ENCODE results near the gene TM4SF4.
"Not testable (repeated sequence)": the region's sequence is repeated elsewhere in the genome, so short reads cannot be mapped to it uniquely, and the experiment has no call there.

TM4SF4 gene

DNA sequence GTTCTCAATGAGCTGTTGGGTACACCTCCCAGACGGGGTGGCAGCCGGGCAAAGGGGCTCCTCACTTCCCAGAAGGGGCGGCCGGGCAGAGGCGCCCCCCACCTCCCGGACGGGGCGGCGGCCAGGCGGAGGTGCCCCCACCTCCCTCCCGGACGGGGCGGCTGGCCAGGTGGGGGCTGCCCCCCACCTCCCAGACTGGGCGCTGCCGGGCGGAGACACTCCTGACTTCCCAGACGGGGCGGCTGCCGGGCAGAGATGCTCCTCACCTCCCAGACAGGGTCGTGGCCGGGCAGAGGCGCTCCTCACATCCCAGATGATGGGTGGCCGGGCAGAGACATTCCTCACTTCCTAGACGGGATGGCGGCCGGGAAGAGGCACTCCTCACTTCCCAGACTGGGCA lies 29.6 kb upstream of the TM4SF4 start:
- not testable (repeated sequence) for H3K4me1 ChIP-seq (ENCODE audit: insufficient read depth, low read length); H3K9ac ChIP-seq (ENCODE audit: low read depth, low read length); H3K9me3 ChIP-seq (ENCODE audit: control insufficient read depth, insufficient read depth, low read length); H3K36me3 ChIP-seq (ENCODE audit: insufficient read depth, low read length)

DNA sequence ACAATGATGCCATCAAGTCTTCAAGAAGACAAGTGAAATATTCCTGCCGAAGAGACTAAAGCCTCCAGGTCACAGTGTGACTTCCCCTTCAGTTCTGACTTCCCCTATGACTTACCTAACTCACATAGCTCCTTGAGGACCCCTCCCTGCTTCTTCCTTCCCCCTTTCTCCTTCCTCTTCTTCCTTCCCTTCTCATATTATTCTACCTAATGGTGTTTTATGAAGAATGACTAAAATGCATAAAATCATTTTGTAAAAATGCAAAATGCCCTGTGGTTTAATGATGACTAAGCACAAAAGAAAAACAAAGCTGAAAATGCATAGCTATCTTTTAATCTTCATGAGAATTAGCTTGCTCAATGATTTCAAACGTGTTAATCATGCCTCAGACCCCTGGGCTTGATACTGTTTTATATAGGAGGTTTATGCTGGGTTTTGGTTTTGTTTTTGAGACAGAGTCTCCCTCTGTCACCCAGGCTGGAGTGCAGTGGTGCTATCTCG lies 26.1 kb upstream of the TM4SF4 start:
- H3K9me3 ChIP-seq (ENCODE audit: control insufficient read depth, insufficient read depth, low read length), result peaks cover 11% of the 10 kb centered on the region

DNA sequence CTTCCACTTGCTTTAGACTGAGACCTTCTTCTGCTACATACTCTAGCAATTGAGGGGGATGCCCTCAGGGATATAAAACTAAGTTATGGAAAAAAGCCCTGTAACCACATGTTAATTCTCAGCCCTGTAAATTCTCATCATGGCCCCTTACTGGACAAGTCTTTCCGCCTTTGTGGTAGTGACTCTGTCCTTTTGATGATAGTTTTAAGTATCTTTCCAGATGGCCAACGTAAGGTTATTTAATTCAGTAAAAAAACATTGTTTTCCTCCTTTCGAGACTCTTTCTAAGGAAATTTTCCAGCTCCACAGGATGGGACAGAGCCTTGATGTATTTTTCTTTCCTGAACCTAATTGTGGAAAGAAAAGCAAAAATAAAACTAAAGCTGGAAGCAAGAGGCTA lies 25.3 kb upstream of the TM4SF4 start:
- no peak overlapping the region for H3K9ac ChIP-seq (ENCODE audit: low read depth, low read length)
- peaks cover 11% of the 10 kb centered on the region for H3K9me3 ChIP-seq (ENCODE audit: control insufficient read depth, insufficient read depth, low read length)

More for the DNA sequence above, 26.1 kb upstream of the TM4SF4 start:
- H3K9ac ChIP-seq (ENCODE audit: low read depth, low read length), result no peak overlapping the region
- H3K4me1 ChIP-seq (ENCODE audit: insufficient read depth, low read length), result no peaks in the 10 kb centered on the region
- H3K36me3 ChIP-seq (ENCODE audit: insufficient read depth, low read length), result no peaks in the 10 kb centered on the region

DNA sequence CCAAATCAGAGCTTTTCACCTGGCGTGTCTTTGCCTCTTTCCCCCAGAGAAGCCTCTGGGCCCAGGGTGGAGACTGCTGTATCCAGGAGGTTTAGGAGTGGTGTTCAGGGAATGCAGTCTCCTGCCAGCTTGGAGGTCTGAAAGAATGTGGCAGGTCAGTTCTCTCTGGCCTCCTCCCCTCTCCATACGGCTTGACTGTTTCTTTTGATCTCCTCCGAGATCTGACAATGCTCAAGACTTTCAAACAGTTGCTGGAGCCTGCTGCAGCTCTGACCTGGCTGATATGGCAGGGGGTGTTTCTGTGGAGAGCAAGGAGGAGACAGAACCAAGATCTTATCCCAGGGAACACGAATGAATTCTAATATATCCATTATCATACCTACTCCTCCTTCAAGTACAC lies 24.7 kb upstream of the TM4SF4 start:
- no peak overlapping the region for H3K9ac ChIP-seq (ENCODE audit: low read depth, low read length)
- H3K4me1 ChIP-seq (ENCODE audit: insufficient read depth, low read length), result no peaks in the 10 kb centered on the region
- H3K36me3 ChIP-seq (ENCODE audit: insufficient read depth, low read length), result no peaks in the 10 kb centered on the region
- peaks cover 11% of the 10 kb centered on the region for H3K9me3 ChIP-seq (ENCODE audit: control insufficient read depth, insufficient read depth, low read length)

More for the DNA sequence above, 25.3 kb upstream of the TM4SF4 start:
- no peaks in the 10 kb centered on the region for H3K4me1 ChIP-seq (ENCODE audit: insufficient read depth, low read length)
- H3K36me3 ChIP-seq (ENCODE audit: insufficient read depth, low read length), result no peaks in the 10 kb centered on the region

DNA sequence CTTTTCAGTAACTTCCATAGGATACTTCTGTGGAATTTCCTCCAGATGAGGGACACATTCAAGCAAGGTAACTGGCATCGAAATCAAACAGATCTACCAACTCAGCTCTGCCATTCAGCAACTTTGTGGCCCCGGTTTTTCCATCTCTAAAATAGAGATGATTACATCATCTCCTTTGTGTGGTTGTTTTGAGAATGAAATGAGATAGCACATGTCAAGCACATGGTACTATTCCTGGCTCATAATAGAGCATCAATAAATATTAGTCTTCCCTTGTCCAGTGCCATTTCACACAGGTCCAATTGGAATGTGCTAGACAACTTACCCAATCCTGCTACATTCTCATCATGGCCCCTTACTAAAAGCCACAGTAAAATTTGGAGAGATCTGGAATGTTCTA lies 24.2 kb upstream of the TM4SF4 start:
- no peaks in the 10 kb centered on the region for H3K36me3 ChIP-seq (ENCODE audit: insufficient read depth, low read length)
- peaks cover 11% of the 10 kb centered on the region for H3K9me3 ChIP-seq (ENCODE audit: control insufficient read depth, insufficient read depth, low read length)
- no peaks in the 10 kb centered on the region for H3K4me1 ChIP-seq (ENCODE audit: insufficient read depth, low read length)
- no peak overlapping the region for H3K9ac ChIP-seq (ENCODE audit: low read depth, low read length)

DNA sequence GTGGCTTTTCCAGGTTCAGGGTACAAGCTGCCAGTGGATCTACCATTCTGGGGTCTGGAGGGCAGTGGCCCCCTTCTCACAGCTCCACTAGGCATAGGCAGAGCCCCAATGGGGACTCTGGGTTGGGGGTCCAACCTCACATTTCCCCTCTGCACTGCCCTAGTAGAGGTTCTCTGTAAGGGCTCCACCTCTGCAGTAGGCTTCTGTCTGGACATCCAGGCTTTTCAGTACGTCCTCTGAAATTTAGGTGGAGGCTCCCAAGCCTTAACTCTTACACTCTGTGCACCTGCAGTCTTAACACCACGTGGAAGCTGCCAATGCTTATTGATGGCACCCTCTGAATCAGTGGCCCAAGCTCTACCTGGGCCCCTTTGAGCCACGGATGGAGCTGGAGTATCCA lies 22.5 kb upstream of the TM4SF4 start:
- no peaks in the 10 kb centered on the region for H3K36me3 ChIP-seq (ENCODE audit: insufficient read depth, low read length)
- no peak overlapping the region for H3K9ac ChIP-seq (ENCODE audit: low read depth, low read length)
- H3K9me3 ChIP-seq (ENCODE audit: control insufficient read depth, insufficient read depth, low read length), result peaks cover 11% of the 10 kb centered on the region
- no peaks in the 10 kb centered on the region for H3K4me1 ChIP-seq (ENCODE audit: insufficient read depth, low read length)

DNA sequence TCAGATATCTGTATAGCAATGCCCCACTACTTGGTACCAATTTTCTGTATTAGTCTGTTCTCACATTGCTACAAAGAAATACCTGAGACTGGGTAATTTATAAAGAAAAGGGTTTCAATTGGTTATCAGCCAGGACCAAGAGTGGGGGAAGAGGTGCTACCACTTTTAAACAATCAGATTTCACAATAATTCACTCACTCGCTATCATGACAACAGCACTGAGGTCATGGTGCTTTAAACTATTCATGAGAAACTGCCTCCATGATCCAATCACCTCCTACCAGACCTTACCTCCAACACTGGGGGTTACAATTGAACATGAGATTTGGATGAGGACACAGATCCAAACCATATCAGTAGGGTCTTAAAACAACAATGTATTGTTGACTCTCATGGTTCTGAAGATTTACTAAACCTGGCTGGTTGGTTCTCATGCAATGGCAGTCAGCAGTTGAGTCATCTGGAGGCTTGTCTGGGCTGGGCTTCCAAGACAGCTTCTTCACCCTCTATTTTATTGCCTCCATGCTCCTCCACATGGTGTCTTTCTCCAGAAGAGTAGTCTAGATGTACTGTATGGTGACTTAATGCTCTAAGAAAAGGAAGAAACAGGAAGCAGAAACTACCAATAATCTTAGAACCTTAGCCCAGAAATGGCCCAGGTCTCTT lies 21.2 kb upstream of the TM4SF4 start:
- Histone ChIP-seq H3K9me3 (ENCODE audit: control insufficient read depth, insufficient read depth, low read length) (peaks cover 11% of the 10 kb centered on the region), H3K36me3 (ENCODE audit: insufficient read depth, low read length) (no peaks in the 10 kb centered on the region), H3K4me1 (ENCODE audit: insufficient read depth, low read length) (no peaks in the 10 kb centered on the region), H3K9ac (ENCODE audit: low read depth, low read length) (no peak overlapping the region)

DNA sequence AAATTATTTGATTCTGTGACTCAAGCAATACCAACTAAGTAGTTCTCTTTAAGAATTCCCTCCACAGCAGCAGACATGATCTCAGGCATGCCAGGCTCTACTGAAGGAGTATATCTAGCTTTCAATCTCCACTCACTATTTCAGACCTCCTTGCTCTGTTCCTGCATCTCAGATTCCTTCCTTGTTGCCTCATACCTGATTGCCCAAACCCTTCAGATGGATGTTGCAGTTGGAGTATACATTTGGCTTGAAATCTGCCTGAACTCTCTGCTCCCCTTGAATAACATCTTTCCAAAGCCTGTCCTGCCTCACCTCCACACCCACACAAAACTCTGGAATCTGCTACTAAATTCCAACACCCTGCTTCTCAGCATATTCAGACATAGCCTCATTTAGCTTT lies 19.8 kb upstream of the TM4SF4 start:
- H3K4me1 ChIP-seq (ENCODE audit: insufficient read depth, low read length), result no peaks in the 10 kb centered on the region
- peaks cover 11% of the 10 kb centered on the region for H3K9me3 ChIP-seq (ENCODE audit: control insufficient read depth, insufficient read depth, low read length)
- no peak overlapping the region for H3K9ac ChIP-seq (ENCODE audit: low read depth, low read length)
- no peaks in the 10 kb centered on the region for H3K36me3 ChIP-seq (ENCODE audit: insufficient read depth, low read length)

DNA sequence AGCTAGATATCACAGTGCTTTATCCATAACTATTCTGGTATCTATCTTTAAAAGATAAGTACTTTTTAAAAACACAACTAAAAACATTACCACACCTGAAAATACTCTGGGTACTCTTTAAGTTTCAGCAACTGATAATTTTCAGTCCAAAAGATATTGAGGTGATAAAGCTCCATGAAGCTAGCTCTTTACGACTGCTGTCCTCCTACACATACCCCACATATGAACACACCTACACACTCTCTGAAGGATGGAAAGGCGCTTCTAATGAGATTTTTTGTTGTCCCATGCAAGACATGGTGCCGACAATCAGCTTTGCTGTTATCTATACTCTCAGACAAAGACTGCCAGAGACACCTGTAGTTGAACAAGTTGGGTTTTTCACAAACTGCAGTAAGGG lies 19.1 kb upstream of the TM4SF4 start:
- peaks cover 11% of the 10 kb centered on the region for H3K9me3 ChIP-seq (ENCODE audit: control insufficient read depth, insufficient read depth, low read length)
- no peaks in the 10 kb centered on the region for H3K4me1 ChIP-seq (ENCODE audit: insufficient read depth, low read length)
- H3K36me3 ChIP-seq (ENCODE audit: insufficient read depth, low read length), result no peaks in the 10 kb centered on the region
- H3K9ac ChIP-seq (ENCODE audit: low read depth, low read length), result no peak overlapping the region

DNA sequence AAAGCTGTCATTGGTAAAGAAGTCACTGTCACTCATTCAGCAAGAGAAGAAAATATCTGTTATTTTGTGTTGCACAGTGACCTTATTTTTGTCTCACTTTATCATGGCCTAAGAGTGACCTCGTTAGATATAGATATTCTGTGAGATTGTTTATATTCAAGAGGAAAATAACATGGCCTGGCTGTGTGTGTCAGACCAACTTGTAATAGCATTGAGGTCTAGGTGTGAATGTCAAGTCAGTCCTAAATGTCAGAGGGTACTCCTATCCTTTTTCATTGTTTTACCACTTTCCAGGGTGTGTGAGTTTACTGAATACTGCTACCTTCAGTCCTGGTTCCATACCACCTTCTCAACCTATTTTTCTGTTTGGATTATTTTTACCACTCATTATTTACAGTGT lies 18.5 kb upstream of the TM4SF4 start:
- no peaks in the 10 kb centered on the region for H3K4me1 ChIP-seq (ENCODE audit: insufficient read depth, low read length)
- H3K36me3 ChIP-seq (ENCODE audit: insufficient read depth, low read length), result no peaks in the 10 kb centered on the region
- H3K9ac ChIP-seq (ENCODE audit: low read depth, low read length), result no peak overlapping the region
- peaks cover 11% of the 10 kb centered on the region for H3K9me3 ChIP-seq (ENCODE audit: control insufficient read depth, insufficient read depth, low read length)

DNA sequence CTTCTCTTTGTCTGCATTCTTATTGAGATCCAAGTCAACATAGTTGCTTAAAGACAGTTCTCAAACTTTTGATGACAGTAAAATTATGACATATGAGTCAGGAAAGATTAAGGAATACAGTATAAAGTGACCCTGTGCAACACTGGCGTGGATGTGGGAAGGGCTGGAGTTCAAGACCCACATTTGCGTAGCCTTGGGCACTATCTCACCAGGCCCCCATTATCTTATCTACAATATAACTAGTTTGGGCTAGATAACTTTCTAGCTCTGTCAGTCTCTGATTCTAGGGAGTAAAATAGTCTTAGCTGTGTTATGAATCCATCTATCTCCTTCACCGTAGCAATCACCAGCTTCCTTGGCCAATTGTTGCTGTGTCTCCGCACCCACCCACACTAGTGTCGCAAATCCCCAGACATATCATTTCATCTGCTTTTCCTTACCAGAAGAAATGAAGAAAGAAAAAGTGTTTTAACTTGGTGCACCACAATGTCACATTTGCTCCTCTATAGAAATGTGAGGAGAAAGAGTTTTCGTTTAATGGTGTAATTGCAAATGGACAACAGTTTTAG lies 14.9 kb upstream of the TM4SF4 start:
- H3K4me1 ChIP-seq (ENCODE audit: insufficient read depth, low read length), result no peaks in the 10 kb centered on the region
- no peaks in the 10 kb centered on the region for H3K36me3 ChIP-seq (ENCODE audit: insufficient read depth, low read length)
- no peaks in the 10 kb centered on the region for H3K9me3 ChIP-seq (ENCODE audit: control insufficient read depth, insufficient read depth, low read length)
- no peak overlapping the region for H3K9ac ChIP-seq (ENCODE audit: low read depth, low read length)

DNA sequence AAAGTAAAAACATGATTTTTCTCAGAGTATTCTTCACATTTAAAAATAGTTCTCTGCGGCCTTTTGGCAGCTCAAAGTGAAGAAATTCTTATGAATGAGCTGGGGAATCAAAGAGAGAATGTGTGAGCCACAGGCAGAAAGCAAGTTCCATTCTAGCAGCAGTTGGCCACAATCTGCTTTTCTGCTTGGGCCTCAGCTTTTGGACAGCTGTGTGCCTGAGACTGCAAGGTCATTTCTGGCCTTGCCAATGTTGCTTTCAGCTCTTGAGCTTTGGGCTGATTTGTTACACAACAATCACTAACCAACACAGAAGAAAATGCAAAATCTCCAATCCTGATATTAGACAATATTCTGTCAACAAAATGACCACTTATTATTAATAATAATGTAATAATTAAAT lies 14.4 kb upstream of the TM4SF4 start:
- no peak overlapping the region for H3K9ac ChIP-seq (ENCODE audit: low read depth, low read length)
- H3K9me3 ChIP-seq (ENCODE audit: control insufficient read depth, insufficient read depth, low read length), result no peaks in the 10 kb centered on the region
- H3K36me3 ChIP-seq (ENCODE audit: insufficient read depth, low read length), result no peaks in the 10 kb centered on the region

DNA sequence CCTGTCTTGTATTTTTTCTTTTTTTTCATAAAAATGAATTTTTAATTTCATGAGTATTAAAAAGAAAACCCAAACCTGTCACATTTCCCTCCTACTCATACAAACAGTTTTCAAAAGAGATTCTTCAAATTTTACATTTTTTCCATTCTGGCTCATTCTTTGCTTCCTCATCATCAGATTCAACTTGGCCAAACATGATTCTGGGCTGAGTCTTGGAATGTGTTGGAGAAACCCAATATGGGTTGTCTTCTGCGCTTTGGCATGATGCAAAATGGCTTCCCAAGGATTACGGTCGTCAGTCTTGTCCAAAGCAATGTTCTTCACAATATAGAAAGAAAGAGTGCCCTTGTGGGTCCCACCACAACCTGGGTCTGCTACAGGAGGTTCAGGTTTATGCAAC lies 12.4 kb upstream of the TM4SF4 start:
- Histone ChIP-seq H3K36me3 (ENCODE audit: insufficient read depth, low read length) (no peaks in the 10 kb centered on the region), H3K9me3 (ENCODE audit: control insufficient read depth, insufficient read depth, low read length) (no peaks in the 10 kb centered on the region), H3K9ac (ENCODE audit: low read depth, low read length) (no peak overlapping the region), H3K4me1 (ENCODE audit: insufficient read depth, low read length) (0 out of 2 replicates have a peak, but pooled peaks cover 7% of the 10 kb centered on the region)

More for the DNA sequence above, 14.4 kb upstream of the TM4SF4 start:
- H3K4me1 ChIP-seq (ENCODE audit: insufficient read depth, low read length), result no peaks in the 10 kb centered on the region

DNA sequence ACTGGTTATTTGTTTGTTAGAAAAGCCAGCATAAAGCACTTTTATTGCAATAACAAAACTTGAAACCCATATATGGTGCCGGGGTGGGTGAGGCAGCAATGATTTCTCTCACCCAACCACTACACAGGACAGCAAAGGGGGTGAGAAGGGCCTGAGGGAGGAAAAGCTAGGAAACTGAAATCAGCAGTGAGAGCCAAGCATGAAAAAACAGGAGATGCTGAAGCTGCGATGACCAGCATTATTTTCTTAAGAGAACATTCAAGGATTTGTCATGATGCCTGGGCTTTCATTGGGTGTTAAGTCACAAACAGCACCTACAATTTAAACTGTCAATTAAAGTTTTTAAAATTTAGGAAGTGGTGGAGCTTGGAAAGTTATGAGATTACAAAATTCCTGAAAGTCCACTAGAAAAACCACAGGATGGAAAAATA lies 11.9 kb upstream of the TM4SF4 start:
- Histone ChIP-seq H3K9ac (ENCODE audit: low read depth, low read length) (no peak overlapping the region), H3K36me3 (ENCODE audit: insufficient read depth, low read length) (no peaks in the 10 kb centered on the region), H3K9me3 (ENCODE audit: control insufficient read depth, insufficient read depth, low read length) (no peaks in the 10 kb centered on the region), H3K4me1 (ENCODE audit: insufficient read depth, low read length) (0 out of 2 replicates have a peak, but pooled peaks cover 8% of the 10 kb centered on the region)

DNA sequence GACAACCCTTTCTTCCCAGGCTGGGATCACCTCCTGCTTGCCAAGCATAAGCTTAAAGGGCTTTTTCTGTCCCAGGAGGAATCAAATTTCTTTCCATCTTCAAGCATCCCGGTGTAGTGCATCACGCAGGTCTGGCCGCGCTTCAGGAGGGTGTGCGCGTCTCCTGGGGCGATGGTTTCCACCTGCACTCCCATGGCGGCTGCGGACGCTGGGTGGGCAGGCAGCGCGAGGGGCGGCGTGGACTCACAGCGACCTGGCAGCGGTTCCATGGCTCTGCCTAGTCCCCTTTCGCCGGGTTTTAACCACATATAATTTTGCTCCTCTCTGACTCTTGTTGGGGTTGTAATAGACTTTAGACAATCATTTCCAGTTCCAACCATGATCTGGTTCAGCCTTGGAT lies 10.6 kb upstream of the TM4SF4 start:
- Histone ChIP-seq H3K36me3 (ENCODE audit: insufficient read depth, low read length) (no peaks in the 10 kb centered on the region), H3K4me1 (ENCODE audit: insufficient read depth, low read length) (peaks cover 15% of the 10 kb centered on the region), H3K9me3 (ENCODE audit: control insufficient read depth, insufficient read depth, low read length) (no peaks in the 10 kb centered on the region), H3K9ac (ENCODE audit: low read depth, low read length) (no peak overlapping the region)

Measured in ES-I3 (cell line).